Endothelial cell of umbilical vein (primary cell): ENCODE measurements around the gene MTM1. TPM values are rescaled to one million over a fixed set of nuclear protein-coding genes. Genes with fewer than 3 reads are reported as not detected.

Source experiments
- BruUV-seq: library from RNA; stranded (reverse); fragments of 400-500 nt; replicated peaks from 2 replicates; lab custom pipeline; 2021; lab: Mats Ljungman, UMichigan
- CTCF ChIA-PET: fragments of 300-600, 350-600 bp; sonication (Branson Sonifier 250); formaldehyde crosslinking; loops from one replicate; lab custom pipeline; 2021; ENCODE audit warnings: antibody characterized with exemption, inconsistent platforms; lab: Charles Lee
- POLR2A ChIA-PET: fragments of 300-600, 350-600 bp; sonication (Branson Sonifier 250); formaldehyde crosslinking; loops from one replicate; lab custom pipeline; 2021; ENCODE audit warnings: antibody characterized with exemption, inconsistent platforms; lab: Charles Lee
- DNase-seq: peaks from one replicate; pipeline ENCODE4 v3.0.0-alpha.2; 2011; ENCODE audit warnings: low read depth, low spot score
- FAIRE-seq: peaks from 2 replicates; lab custom pipeline; 2011; peaks lifted over from hg19 to GRCh38; lab: Jason Lieb, UNC
- H2AFZ ChIP-seq: 2 replicates; pipeline ENCODE4 v1.6.0; 2012; ENCODE audit warnings: low read depth, low read length, control low read depth, inconsistent platforms
- H3K27ac ChIP-seq: 2 replicates; pipeline ENCODE4 v1.5.1; 2011; ENCODE audit warnings: low read depth, mild to moderate bottlenecking, control low read depth, low read length, moderate library complexity; ENCODE audit not compliant: insufficient read depth
- H3K27me3 ChIP-seq, 2 experiments: 2 replicates each; pipeline versions ENCODE4 v1.6.0 to v1.6.1; 2011; ENCODE audit warnings: low read length in 2 of 2, mixed read lengths in 1 of 2; ENCODE audit not compliant: control insufficient read depth in 2 of 2, insufficient read depth in 2 of 2
- H3K36me3 ChIP-seq, 2 experiments: 2 replicates in 1 of 2; 3 replicates in 1 of 2; pipeline ENCODE4 v1.5.1; 2011; ENCODE audit warnings: low read length in 2 of 2, mild to moderate bottlenecking in 1 of 2, moderate library complexity in 1 of 2; ENCODE audit not compliant: control insufficient read depth in 2 of 2, insufficient read depth in 2 of 2; ENCODE audit errors: extremely low read depth in 1 of 2
- H3K4me1 ChIP-seq: 3 replicates; pipeline ENCODE4 v1.5.1; 2011; ENCODE audit warnings: mild to moderate bottlenecking, low read length; ENCODE audit not compliant: control insufficient read depth, insufficient read depth; ENCODE audit errors: extremely low read depth
- H3K4me2 ChIP-seq: 2 replicates; pipeline ENCODE4 v1.6.1; 2011; ENCODE audit warnings: low read length, control low read depth, mixed read lengths; ENCODE audit not compliant: insufficient read depth
- H3K4me3 ChIP-seq, 3 experiments: fragments of 200-600 bp in 1 of 3; sonication (generic), shearing (Covaris generic) in 1 of 3; replicated peaks in 1 of 3; 2 replicates each; pipeline ENCODE4 v1.5.1; 2011 to 2016; ENCODE audit warnings: control low read depth in 3 of 3, low read length in 3 of 3, mild to moderate bottlenecking in 2 of 3, inconsistent platforms in 1 of 3, low read depth in 1 of 3, moderate library complexity in 1 of 3; ENCODE audit not compliant: insufficient read depth in 1 of 3
- H3K79me2 ChIP-seq: 2 replicates; pipeline ENCODE4 v1.6.0; 2012; ENCODE audit warnings: low read length, inconsistent platforms; ENCODE audit not compliant: control insufficient read depth, insufficient read depth
- H3K9ac ChIP-seq: replicated peaks from 2 replicates; pipeline ENCODE3; 2011; ENCODE audit warnings: low read length, control low read depth; ENCODE audit not compliant: insufficient read depth; ENCODE audit errors: extremely low read depth
- H3K9me1 ChIP-seq: replicated peaks from 3 replicates; pipeline ENCODE4 v1.6.0; 2011; ENCODE audit warnings: mild to moderate bottlenecking, low read length; ENCODE audit not compliant: control insufficient read depth, insufficient read depth; ENCODE audit errors: extremely low read depth
- H3K9me3 ChIP-seq: replicated peaks from 2 replicates; pipeline ENCODE4 v1.5.1; 2012; ENCODE audit warnings: low read length, inconsistent platforms; ENCODE audit not compliant: control insufficient read depth, insufficient read depth
- H4K20me1 ChIP-seq: replicated peaks from 2 replicates; pipeline ENCODE3; 2011; ENCODE audit warnings: mild to moderate bottlenecking, low read length; ENCODE audit not compliant: control insufficient read depth, insufficient read depth; ENCODE audit errors: extremely low read depth
- CTCF ChIP-seq, 2 donors: IDR thresholded peaks; 1 replicate in 1 of 2; 2 replicates in 1 of 2; pipeline ENCODE4 v1.5.1; 2011; ENCODE audit warnings: low read length in 2 of 2, mild to moderate bottlenecking in 2 of 2, moderate library complexity in 2 of 2, control low read depth in 1 of 2, inconsistent platforms in 1 of 2, low read depth in 1 of 2; ENCODE audit not compliant: insufficient read depth in 1 of 2; ENCODE audit errors: extremely low read depth in 1 of 2
- EZH2 ChIP-seq: IDR thresholded peaks from 2 replicates; pipeline ENCODE4 v1.6.1; 2012; ENCODE audit warnings: borderline replicate concordance, low read depth, mild to moderate bottlenecking, moderate library complexity, low read length, inconsistent platforms; ENCODE audit not compliant: severe bottlenecking
- FOS ChIP-seq: IDR thresholded peaks from 2 replicates; pipeline ENCODE4 v1.6.1; 2011; ENCODE audit warnings: mild to moderate bottlenecking, low read length, moderate library complexity, borderline replicate concordance; ENCODE audit not compliant: insufficient read depth
- GATA2 ChIP-seq: IDR thresholded peaks from 2 replicates; pipeline ENCODE4 v1.7.0; 2011; ENCODE audit warnings: low read depth, mild to moderate bottlenecking, moderate library complexity, mixed read lengths, low read length; ENCODE audit not compliant: insufficient read length, insufficient read depth
- JUN ChIP-seq: IDR thresholded peaks from 2 replicates; pipeline ENCODE4 v1.6.1; 2011; ENCODE audit warnings: borderline replicate concordance, low read depth; ENCODE audit not compliant: insufficient read length, insufficient read depth
- MAX ChIP-seq: IDR thresholded peaks from 2 replicates; pipeline ENCODE4 v1.6.1; 2011; ENCODE audit not compliant: insufficient read depth, insufficient read length
- MYC ChIP-seq: IDR thresholded peaks from one replicate; pipeline ENCODE4 v1.6.1; 2011; ENCODE audit warnings: mild to moderate bottlenecking, low read depth, low read length
- POLR2A ChIP-seq: IDR thresholded peaks from 2 replicates; pipeline ENCODE4 v1.6.1; 2012; ENCODE audit warnings: low read depth, mild to moderate bottlenecking, control low read depth, low read length
- POLR2AphosphoS5 ChIP-seq: IDR thresholded peaks from 2 replicates; pipeline ENCODE4 v1.6.1; 2012; ENCODE audit warnings: low read depth, mild to moderate bottlenecking, control low read depth, low read length, moderate library complexity; ENCODE audit not compliant: insufficient read depth
- dilution Hi-C: fragments of 300-500 bp; cut with MboI; formaldehyde crosslinking; loops from one replicate; pipeline ENCODE4 v1.15.0; 2019; ENCODE audit warnings: low sequenced_read_pairs; ENCODE audit not compliant: extremely low pct_ligation_motif_present
- intact Hi-C: fragments of 100-400 bp; cut with micrococcal nuclease; formaldehyde crosslinking; loops from one replicate; pipeline ENCODE4 v1.10.0; 2022
- polyA plus RNA-seq, 4 experiments: library from polyadenylated mRNA; depleted of rRNA in 3 of 4; stranded (reverse) in 3 of 4; unstranded in 1 of 4; fragments of >200 nt; gene quantifications; 2 replicates each; pipeline versions ENCODE4 v1.2.1 to v1.2.3, GENCODE V29; 2011 to 2012; ENCODE audit warnings: missing spikeins in 1 of 4
- total RNA-seq: library from RNA; stranded (reverse); gene quantifications from 2 replicates; pipeline ENCODE4 v1.2.3, GENCODE V29; 2021

Gene MTM1
- total and polyA plus RNA-seq, 2 donors (not counting 3 experiments of a cell fraction or from before 2014, with no cell fraction given) = 2.4 to 13.2 TPM

- no peaks in the 10 kb centered on the region for H3K36me3 ChIP-seq
- peaks cover 15% of the 10 kb centered on the region for H3K4me1 ChIP-seq
- no peak overlapping the region for H3K27ac ChIP-seq
- no peak overlapping the region for H3K4me3 ChIP-seq
- H3K9me3 ChIP-seq = no peaks in the 10 kb centered on the region
- H3K9ac ChIP-seq = no peak overlapping the region
- dilution Hi-C loops (no loop called here), intact Hi-C loops (no loop called here)
- BruUV-seq = no TSS peak
- DNase-seq = no peak
- no peaks in the 10 kb centered on the region for H3K27me3 ChIP-seq
- no peak overlapping the region for H3K4me2 ChIP-seq
- FAIRE-seq = no peak
- no peaks in the 10 kb centered on the region for H4K20me1 ChIP-seq
- H3K79me2 ChIP-seq = peaks cover 20% of the 10 kb centered on the region
- CTCF ChIA-PET = interaction anchor here (1.4 kb wide), 1 partner anchor 18 kb away, joined by 3 read pairs; no protein-coding TSS in a partner anchor
- no peak overlapping the region for H2AFZ ChIP-seq
- POLR2A ChIA-PET = no interaction called here
- no peaks in the 10 kb centered on the region for H3K9me1 ChIP-seq
- TF ChIP-seq JUN (no peak), MYC (no peak), POLR2A (no peak), CTCF (IDR thresholded peaks at IDR 0.05; ENCODE audit: extremely low read depth in 1 of 2, insufficient read depth in 1 of 2, low read depth in 1 of 2, low read length in 2 of 2) (no peak)
These were observed 133.0 kb downstream of the MTM1 start for GRCh38 chrX:150701377-150701776.

GRCh38 chrX:150702966-150703694, 134.7 kb downstream of the MTM1 start:
- DNase-seq (peak; percentile 1), FAIRE-seq (no peak)
- Histone ChIP-seq H3K79me2 (peaks cover 7% of the 10 kb centered on the region), H3K9me3 (no peaks in the 10 kb centered on the region), H3K27ac (peak overlapping the region; percentile 75), H3K9ac (peak overlapping the region; percentile 37), H3K9me1 (no peaks in the 10 kb centered on the region), H3K36me3 (no peaks in the 10 kb centered on the region), H3K4me3 (no peak overlapping the region), H3K27me3 (no peaks in the 10 kb centered on the region), H4K20me1 (no peaks in the 10 kb centered on the region), H3K4me1 (peaks cover 15% of the 10 kb centered on the region), H2AFZ (no peak overlapping the region), H3K4me2 (peak overlapping the region; percentile 29)
- TF ChIP-seq GATA2 (no peak), EZH2 (no peak), POLR2AphosphoS5 (no peak), MAX (no peak), JUN (no peak), POLR2A (no peak), FOS (no peak), CTCF (IDR thresholded peaks at IDR 0.05; ENCODE audit: extremely low read depth in 1 of 2, insufficient read depth in 1 of 2, low read depth in 1 of 2, low read length in 2 of 2) (no peak), MYC (no peak)
- POLR2A ChIA-PET = no interaction called here
- no TSS peak for BruUV-seq
- intact Hi-C loops = no loop called here
- dilution Hi-C loops = no loop called here
- CTCF ChIA-PET = interaction anchor here (1.9 to 2.7 kb wide), 2 partner anchors 12 to 20 kb away, joined by 5 to 11 read pairs; no protein-coding TSS in a partner anchor
